Activated CD8-positive, alpha-beta memory T cell treated with anti-CD3 and anti-CD28 coated beads, Interleukin-2, amount 50 U/mL, for 48 hours (primary cell): Measurements from ENCODE around the gene PRPF38B.
"Not testable (repeated sequence)": the region's sequence is repeated elsewhere in the genome, so short reads cannot be mapped to it uniquely, and the experiment has no call there.

ENCODE experiments used
- DNase-seq: peaks from one replicate; pipeline ENCODE4 v3.0.0-alpha.2; 2020

The PRPF38B gene

DNA sequence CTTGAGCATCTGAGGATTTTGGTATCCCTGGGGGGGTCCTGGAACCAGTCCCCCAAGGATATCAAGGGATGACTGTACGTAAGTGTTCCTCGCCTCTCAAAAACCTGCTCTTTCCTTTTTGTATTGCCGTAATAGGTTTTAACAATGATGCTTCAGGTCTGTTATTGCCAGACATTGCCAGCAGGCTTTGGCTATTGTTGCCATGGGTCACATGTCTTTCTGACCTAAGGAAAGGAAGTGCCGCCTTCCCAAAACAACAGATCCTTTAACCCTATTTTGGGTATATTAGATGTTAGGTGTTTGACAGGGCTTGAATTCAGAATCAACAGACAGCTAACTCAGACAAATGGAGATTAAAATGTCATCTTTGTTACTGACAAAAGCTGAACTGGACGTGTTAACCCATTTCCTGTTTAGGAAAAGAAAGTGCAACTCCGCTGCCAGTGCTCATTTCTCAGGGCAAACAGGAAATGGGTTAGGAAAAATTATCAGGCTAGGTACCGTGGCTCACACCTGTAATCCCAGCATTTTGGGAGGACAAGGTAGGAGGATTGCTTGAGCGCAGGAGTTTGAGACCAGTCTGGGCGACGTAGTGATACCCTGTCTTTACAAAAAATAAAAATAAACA, 12.4 kb upstream of the PRPF38B start:
- no peak for DNase-seq

- DNase-seq = not testable (repeated sequence)
Observed at GRCh38 chr1:108681701-108682100, 10.4 kb upstream of the PRPF38B start.

DNA sequence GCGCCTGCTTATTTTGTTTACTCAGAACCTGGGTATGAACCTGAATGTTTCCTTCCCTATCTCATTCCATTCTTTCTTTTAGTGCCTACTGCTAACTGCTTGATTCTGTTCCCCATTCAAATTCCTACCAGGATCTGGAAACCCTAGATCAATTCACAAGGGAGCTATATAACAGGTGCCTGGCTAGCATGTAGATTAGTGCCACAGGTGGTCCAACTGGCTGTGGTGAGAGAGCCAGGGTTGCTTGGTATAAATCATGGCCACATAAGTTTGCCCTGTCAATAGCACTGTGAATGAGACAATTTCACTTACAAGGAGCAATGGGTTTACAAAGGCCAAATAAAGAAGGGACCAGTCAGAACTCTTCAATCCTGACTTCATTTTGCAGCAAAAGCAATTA, 6.6 kb upstream of the PRPF38B start:
- no peak for DNase-seq

DNA sequence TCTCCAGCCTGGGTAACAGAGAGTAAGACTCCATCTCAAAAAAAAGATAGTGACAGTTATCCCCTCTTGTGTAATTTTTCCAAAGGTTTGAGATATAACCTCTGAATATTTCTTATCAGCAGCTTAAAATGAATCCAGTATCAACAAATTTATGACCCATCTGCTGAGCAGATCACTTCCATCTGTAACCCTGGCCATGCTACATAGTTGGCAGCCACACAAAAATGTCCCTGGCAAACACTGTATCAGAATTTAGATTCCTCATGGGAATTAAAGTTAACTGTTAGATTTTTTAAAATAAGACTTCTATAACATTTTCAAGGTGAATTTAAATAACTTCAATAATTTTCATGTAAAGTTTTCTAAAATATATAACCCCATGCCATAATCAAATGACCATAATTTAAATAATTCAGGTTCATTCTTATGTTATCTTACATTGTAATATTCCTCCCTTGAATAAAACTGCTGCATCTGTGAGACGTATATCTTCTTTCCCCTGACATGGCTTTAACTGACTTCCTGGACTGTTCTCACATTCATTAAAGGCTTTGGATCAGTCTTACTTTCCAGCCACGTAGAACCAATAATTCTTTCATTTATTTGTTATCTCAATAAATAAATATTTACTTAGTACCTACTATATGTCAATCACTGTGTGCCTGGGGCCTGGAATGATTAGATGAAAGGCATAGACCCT, 5.3 kb upstream of the PRPF38B start:
- no peak for DNase-seq

DNA sequence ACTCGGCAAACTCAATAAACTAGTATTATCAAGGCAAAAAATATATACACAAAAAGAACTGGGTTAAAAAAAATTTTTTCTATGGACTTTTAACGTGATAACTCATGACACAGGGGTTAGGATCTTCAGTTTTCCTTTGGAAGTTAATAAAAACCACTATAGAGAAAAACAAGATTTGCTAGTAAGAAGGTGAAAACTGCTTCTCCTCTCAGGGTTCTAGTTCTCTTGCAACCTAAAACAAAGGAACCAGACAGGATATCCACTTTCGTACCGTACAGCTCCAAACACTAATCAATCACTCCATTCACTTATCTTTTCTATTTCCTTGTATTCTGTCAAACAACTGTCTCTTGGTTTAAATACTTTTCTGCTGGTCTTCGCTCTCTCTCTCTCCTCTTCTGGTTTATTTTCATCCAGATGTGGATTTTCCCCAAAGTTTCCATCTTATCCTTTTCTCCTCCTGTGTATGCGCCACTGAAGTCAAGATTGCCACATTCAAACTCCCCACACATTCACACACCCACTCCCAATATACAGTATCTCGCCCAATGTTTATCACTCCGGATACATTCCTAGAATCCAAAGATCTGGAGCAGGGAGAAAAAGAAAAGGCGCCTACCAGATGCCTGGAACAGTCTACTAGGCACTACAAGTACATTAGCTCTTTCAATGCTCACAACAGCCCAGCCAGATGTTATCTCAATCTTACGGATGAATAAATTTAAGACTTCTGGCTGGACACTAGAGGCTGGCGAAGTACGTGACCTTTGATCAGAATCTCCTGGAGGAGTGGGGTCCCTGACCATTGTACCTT, 775 bp upstream of the PRPF38B start:
- DNase-seq = no peak

DNA sequence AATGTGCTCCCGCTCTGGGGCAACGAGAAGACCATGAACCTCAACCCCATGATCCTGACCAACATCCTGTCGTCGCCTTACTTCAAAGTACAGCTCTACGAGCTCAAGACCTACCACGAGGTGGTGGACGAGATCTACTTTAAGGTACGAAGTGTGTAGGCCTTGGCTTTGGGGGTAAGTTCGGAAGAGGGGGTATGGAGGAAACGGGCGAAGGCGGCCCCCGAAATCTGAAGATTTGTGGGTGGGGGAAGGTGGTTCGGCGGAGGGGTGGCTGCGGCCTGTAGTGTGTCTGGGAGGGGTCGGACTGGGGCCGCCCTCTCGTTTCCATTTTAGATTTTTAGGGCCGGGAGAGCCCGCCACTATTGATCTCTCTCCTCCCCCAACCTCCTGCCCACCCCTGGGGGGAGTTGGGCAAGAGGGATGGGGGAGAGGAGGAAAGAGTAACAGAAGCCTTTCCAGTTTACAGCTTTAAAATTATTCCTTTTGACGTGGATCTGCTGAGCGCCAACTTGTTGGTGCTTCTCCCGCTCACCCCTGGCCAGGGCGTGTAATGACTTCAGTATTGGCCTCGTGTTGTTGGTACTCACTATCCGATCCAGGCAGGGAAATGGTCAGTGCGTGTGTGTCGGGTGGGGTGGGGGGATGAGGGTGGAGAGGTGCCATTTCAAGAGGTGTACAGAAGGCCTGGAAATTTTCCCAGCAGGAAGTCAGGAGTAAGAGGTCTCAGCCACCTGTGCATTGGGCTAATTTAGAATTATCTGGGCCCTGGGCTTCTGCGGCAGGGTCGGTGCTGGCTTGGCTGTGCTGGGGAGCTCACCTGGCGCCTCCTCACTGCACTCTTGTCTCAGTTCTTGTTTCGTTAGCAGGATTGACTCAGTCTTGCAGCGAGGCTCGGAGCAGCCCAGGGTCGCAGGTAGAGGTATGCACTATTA, 880 bp downstream of the PRPF38B start:
- DNase-seq = peak; percentile 83

DNA sequence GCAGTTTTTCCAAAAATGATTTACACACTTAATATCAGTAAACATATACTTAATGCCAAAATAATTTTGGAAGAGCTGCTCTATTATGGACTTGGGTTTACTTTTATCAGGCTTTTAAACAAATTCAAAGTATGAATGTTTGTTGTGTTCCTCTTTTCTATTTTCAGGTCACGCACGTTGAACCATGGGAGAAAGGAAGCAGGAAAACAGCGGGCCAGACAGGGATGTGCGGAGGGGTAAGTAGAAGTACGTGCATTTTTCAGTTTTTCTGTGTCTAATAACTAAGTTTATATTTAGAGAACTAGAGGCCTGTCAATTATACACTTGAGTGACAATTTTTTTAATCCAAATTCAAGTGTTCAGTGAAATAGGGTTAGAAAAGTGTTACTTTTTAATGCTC, 3.4 kb downstream of the PRPF38B start:
- DNase-seq = no peak

DNA sequence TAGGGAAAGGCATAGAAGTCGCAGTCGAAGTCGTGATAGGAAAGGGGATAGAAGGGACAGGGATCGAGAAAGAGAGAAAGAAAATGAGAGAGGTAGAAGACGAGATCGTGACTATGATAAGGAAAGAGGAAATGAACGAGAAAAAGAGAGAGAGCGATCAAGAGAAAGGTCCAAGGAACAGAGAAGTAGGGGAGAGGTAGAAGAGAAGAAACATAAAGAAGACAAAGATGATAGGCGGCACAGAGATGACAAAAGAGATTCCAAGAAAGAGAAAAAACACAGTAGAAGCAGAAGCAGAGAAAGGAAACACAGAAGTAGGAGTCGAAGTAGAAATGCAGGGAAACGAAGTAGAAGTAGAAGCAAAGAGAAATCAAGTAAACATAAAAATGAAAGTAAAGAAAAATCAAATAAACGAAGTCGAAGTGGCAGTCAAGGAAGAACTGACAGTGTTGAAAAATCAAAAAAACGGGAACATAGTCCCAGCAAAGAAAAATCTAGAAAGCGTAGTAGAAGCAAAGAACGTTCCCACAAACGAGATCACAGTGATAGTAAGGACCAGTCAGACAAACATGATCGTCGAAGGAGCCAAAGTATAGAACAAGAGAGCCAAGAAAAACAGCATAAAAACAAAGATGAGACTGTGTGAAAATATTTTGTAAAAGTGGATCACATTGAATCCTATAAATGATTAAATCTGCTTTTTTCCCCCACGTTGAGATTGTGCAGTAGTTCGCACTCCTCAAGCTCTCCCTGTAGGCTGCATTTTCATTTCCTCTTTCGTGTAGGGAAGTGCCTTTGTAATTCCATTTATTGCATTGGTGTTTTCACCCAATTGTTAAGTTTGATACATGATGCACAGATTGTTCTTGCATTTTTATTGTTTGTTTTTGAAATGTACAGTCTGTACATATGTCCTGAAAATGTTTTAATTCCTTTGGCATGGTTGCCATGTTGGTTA, 7.5 kb downstream of the PRPF38B start:
- DNase-seq = no peak

- no peak for DNase-seq
Observed at GRCh38 chr1:108701176-108701849, 9.2 kb downstream of the PRPF38B start.

DNA sequence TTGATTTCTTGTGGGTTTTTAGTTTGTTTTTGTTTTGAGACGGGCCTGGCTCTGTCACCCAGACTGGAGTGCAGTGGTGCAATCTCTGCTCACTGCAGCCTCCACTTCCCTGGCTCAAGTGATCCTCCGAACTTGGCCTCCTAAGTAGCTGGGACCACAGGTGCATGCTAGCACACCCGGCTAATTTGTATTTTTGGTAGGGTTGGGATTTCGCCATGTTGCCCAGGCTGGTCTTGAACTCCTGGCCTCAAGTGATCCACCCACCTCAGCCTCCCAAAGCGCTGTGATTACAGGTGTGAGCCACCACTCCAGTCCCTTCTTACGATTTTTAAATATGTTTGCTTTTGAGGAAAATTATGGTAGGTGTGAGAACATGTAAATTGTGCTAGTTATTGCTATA, 10.0 kb downstream of the PRPF38B start:
- DNase-seq = not testable (repeated sequence)

DNA sequence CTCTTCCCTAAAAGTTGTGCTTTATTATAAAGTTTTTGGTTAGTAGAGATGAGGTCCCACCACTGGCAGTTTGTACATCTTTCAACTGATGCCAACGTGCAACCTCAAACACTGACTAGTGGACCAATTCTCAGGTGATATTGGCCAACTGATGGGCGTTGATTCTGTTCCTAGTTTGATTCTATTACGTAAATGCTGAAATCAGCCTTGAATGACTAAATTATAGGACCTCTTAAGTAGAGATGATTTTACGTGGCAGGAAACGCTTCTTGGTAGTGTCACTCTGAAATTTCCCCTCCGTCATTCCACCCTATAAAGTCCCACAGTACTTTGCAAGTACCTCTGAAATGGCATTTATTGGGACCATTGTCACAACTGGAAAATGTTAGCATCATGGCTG, 11.8 kb downstream of the PRPF38B start:
- no peak for DNase-seq

DNA sequence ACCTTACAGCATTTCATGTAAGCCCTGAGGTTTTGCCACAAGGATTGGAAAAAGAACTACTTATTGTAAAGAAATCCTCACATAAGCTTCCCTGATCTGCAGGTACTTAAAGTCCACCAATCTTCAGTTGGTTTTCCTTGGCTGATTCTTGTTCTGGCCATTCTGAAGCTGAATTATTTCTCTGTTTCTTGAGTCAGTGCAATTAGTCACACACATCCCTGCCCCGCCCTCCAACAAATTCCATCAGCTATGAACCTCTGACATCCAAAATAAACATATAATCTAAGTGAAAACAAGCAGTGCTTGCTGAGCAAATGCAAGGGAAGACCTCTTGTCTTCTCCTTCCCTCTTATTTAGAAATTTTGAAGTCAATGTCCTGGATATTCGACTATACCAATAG, 12.4 kb downstream of the PRPF38B start:
- DNase-seq = no peak

DNA sequence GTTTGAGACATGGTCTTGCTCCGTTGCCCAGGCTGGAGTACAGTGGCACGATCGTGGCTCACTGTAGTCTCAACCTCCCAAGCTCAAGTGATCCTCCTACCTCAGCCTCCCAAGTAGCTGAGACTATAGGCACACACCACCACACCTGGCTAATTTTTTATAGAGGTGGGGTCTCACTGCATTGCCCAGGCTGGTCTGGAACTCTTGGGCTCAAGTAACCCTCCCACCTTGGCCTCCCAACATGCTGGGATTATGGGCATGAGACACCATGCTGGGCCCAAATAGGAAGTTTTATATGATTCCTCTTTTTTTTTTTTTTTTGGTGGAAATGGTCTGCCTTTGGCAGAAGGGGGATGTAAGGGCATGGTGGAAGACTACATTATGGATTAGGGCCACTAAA, 14.5 kb downstream of the PRPF38B start:
- DNase-seq = no peak

DNA sequence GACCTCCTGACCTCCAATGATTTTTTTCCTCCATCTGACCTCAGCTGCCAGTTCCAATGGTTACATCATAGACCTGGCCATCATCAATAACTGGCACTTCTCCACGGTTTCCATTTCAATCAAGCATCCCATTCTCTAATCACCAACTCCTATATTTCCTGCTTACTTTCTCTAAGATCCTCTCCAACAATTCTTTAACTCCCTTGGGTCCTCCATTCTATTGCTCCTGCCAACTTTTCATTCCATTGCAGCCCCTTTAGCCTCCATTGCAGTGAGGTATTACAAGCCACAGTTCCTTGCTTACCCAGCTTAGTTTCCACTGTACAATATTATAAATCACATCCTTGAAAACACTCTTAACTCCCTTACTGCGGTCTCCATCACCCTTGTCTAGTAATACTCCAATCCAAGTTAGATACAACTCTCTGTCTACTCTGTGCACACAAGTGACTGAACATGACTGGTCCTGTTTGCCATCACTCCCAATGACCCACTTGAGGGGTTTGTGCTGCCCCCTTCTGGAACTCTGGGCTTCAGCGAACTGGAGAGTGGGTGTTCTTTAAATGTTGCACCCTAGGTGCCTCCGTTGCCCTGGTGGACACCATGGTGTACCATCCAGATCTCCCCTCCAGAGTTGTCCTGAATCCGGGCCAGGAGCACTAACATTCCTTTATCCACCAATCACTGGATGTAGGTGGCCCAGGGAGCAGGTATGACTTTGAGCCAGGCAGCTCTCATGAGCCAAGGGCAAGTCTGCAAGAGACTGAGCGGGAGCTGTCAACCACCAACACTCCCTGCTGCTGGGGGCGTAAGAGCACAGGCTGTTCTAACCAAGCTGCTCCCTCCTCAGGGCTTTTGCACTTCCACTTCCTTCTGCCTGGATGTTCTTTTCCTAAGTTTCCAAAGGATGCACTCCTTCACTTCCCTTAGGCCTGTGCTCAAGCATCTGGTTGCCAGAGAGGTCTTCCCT, 16.9 kb downstream of the PRPF38B start:
- peak; percentile 73 for DNase-seq

GRCh38 chr1:108712606-108713150, 20.6 kb downstream of the PRPF38B start, which contains the start of gene FNDC7:
Gene FNDC7 (plus strand): TSS chr1:108712908. CDS start chr1:108712934, 26 bp downstream.
- no peak for DNase-seq

GRCh38 chr1:108715932-108716331, 23.8 kb downstream of the PRPF38B start:
- no peak for DNase-seq

DNA sequence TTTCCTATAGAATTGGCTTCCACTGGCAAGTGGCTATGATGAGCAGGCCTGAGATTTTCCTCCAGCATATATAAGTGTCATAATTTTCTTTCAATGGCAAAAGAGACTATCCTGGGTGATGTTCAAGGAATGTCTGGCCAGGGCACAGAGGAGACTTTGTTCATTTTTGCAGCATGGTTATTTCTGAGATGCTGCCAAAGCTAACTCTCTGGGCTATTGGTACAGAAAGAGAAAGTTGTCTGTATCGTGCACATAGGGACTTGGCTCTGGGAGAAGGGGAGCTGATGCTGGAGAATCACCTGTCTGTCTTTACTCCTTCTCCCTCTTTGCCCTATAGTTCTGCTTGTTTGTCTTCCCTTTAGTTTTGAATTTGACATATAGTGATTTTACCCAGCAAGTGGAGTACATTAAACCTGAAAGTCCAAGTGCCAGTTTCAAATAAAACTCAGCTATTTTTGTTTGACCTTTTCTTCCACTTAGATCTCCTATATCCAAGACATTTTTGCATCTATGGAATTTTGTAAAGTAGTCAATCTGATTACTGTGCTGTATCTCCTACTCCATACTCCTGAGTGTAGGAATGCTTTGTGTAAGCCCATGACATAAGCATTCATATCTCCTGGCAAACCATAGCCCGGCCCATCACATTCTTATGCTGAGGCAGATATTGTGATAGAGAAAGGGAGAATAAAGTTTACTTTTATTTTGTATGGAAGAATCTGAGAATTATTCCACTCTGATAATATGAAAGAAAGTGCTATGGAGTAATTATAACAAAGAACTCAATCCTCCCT, 24.5 kb downstream of the PRPF38B start:
- no peak for DNase-seq

DNA sequence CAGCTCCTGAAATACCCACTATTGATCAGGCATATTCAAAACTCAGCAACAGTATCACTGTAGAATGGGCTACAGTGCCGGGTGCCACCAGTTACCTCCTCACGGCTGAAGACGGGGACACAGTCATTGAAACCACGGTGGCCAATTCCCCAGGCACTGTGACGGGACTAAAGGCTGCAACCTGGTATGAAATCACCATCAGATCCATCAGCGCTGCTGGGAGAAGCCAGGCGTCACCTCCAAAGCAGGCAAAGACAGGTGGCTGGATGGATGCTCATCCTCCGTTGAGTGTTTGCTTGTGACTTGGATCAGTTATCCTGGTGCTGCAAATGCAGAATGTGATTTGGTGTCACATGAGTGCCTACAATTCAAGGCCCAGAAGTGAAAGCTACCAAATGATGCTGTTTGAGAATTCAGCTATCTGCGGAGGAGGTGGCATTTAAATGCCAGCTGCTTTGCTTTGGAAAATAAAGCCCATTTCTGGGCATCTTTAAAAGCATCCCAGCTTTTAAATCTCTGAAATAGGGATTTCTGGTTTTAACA, 25.7 kb downstream of the PRPF38B start:
- no peak for DNase-seq
